ENCODE data around the gene ITPRID2. TPM values are rescaled to one million over a fixed set of nuclear protein-coding genes. Genes with fewer than 3 reads are reported as not detected.

The ITPRID2 gene
- total and polyA plus RNA-seq, 2 of the 8 experiments (the other 6 are each of a cell fraction or from before 2014, with no cell fraction given): 1.9 to 12.6 TPM

- TF ChIP-seq CBX8 (IDR thresholded peaks at IDR 0.05; ENCODE audit: borderline replicate concordance, low read depth, low read length) (no peak), ASH2L (IDR thresholded peaks at IDR 0.05; ENCODE audit: low read length) (peak; percentile 38), SUZ12 (IDR thresholded peaks at IDR 0.05; ENCODE audit: low read length) (no peak), PHF8 (conservative IDR thresholded peaks at IDR 0.05; ENCODE audit: low read depth, low read length) (no peak), USF2 (IDR thresholded peaks at IDR 0.05; ENCODE audit: low read length) (no peak), KDM4A (IDR thresholded peaks at IDR 0.05; ENCODE audit: low read depth, low read length, severe bottlenecking) (peak; percentile 42), MAFK (IDR thresholded peaks at IDR 0.05; ENCODE audit: low read depth, low read length) (no peak), SIN3A (conservative IDR thresholded peaks at IDR 0.05 in 1 of 2, IDR thresholded peaks at IDR 0.05 in 1 of 2; ENCODE audit: low read depth in 1 of 2, low read length in 2 of 2) (no peak), RAD21 (IDR thresholded peaks at IDR 0.05 in 1 of 2, conservative IDR thresholded peaks at IDR 0.05 in 1 of 2; ENCODE audit: low read depth in 2 of 2, low read length in 2 of 2) (peak; percentile 39 to 45), SRF (IDR thresholded peaks at IDR 0.05; ENCODE audit: low read depth, low read length) (no peak), MAX (IDR thresholded peaks at IDR 0.05) (peak; percentile 30; the same call in 1 of the 2 replicates), ATF3 (IDR thresholded peaks at IDR 0.05; ENCODE audit: insufficient read depth, low read depth, low read length) (no peak)
Observed at GRCh38 chr2:181953881-181954537, 62.5 kb downstream of the ITPRID2 start (continued).

Data from H1 (cell line).